DOHH2 (cell line): ENCODE measurements around the gene DELE1.
A peak's percentile ranks its signal among the peaks of the same experiment; 100 is the strongest.

Experiments used
- H3F3A ChIP-seq: fragments of 200-600 bp; sonication (generic), shearing (Covaris generic); 2 replicates; pipeline ENCODE4 v1.6.0; 2016; ENCODE audit warnings: antibody characterized with exemption, mild to moderate bottlenecking; ENCODE audit not compliant: control insufficient read depth, insufficient read depth
- H3K27ac ChIP-seq: fragments of 200-600 bp; sonication (generic); 2 replicates; pipeline ENCODE4 v1.5.1; 2014; ENCODE audit warnings: low read depth, mild to moderate bottlenecking, low read length, moderate library complexity
- H3K27me3 ChIP-seq: fragments of 200-600 bp; sonication (generic); 2 replicates; pipeline ENCODE4 v1.6.1; 2014; ENCODE audit warnings: mild to moderate bottlenecking, low read length, mixed read lengths; ENCODE audit not compliant: control insufficient read depth
- H3K36me3 ChIP-seq: fragments of 200-600 bp; sonication (generic); 2 replicates; pipeline ENCODE4 v1.6.1; 2014; ENCODE audit warnings: mild to moderate bottlenecking, low read length, moderate library complexity, mixed read lengths; ENCODE audit not compliant: control insufficient read depth
- H3K4me1 ChIP-seq: fragments of 200-600 bp; sonication (generic); 2 replicates; pipeline ENCODE4 v1.6.1; 2014; ENCODE audit warnings: mild to moderate bottlenecking, low read length, mixed read lengths; ENCODE audit not compliant: control insufficient read depth
- H3K4me2 ChIP-seq: fragments of 200-600 bp; sonication (generic); 2 replicates; pipeline ENCODE4 v1.6.0; 2014; ENCODE audit warnings: mild to moderate bottlenecking, low read length, moderate library complexity
- H3K4me3 ChIP-seq: fragments of 200-600 bp; sonication (generic); 2 replicates; pipeline ENCODE4 v1.5.1; 2014; ENCODE audit warnings: mild to moderate bottlenecking, low read length, mixed read lengths
- H3K79me2 ChIP-seq: fragments of 200-600 bp; sonication (generic); 2 replicates; pipeline ENCODE4 v1.6.1; 2014; ENCODE audit warnings: mild to moderate bottlenecking, low read length, mixed read lengths; ENCODE audit not compliant: control insufficient read depth
- H3K9me2 ChIP-seq: fragments of 200-600 bp; sonication (generic); replicated peaks from 2 replicates; pipeline ENCODE4 v1.6.1; 2014; ENCODE audit warnings: mild to moderate bottlenecking, low read length, mixed read lengths; ENCODE audit not compliant: control insufficient read depth
- H3K9me3 ChIP-seq: fragments of 200-600 bp; sonication (generic); 2 replicates; pipeline ENCODE4 v1.6.1; 2014; ENCODE audit warnings: antibody characterized with exemption, low read length, mixed read lengths; ENCODE audit not compliant: control insufficient read depth, insufficient read depth
- H4K20me1 ChIP-seq: fragments of 200-600 bp; sonication (generic); 2 replicates; pipeline ENCODE4 v1.6.0; 2014; ENCODE audit warnings: low read depth, mild to moderate bottlenecking, antibody characterized with exemption, low read length, moderate library complexity; ENCODE audit not compliant: control insufficient read depth, insufficient read depth
- EZH2phosphoT487 ChIP-seq: fragments of 200-600 bp; sonication (generic); IDR thresholded peaks from 2 replicates; pipeline ENCODE4 v1.6.1; 2017; ENCODE audit warnings: borderline replicate concordance, mild to moderate bottlenecking, antibody characterized with exemption, low read length, moderate library complexity, mixed read lengths
- TF ChIP-seq, protein P1 (sequence below): fragments of 200-600 bp; sonication (generic); IDR thresholded peaks from one replicate; pipeline ENCODE4 v1.5.1; 2014; ENCODE audit warnings: antibody characterized with exemption, mild to moderate bottlenecking, low read depth, low read length; ENCODE audit not compliant: poor library complexity, severe bottlenecking

The DELE1 gene

DNA sequence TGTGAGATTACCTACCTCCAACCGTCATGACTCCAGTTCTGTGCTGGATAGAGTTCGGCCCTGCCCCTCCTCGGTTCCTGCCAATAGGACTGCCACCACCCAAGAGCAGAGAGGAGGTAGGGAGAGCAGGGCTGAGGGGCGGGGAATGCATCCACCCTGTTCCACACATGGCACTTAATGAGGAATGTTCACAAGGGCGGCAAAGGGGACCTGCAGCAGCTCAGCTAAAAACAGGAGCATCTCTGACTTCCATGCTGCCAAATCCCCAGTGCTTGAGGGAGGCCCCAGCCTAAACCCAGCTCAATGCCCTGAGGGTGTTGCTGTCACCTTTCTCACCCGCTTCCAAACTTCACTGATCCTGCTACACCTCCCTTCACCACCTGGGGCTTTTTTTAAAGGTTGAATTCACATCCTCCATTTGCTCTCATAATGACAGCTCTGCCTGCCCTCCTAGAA lies 7.8 kb upstream of the DELE1 start:
- H3K4me2 ChIP-seq: peak overlapping the region; percentile 52
- H3K27me3 ChIP-seq: peaks cover 12% of the 10 kb centered on the region
- no peak for TF ChIP-seq EZH2phosphoT487
- TF ChIP-seq, protein P1, sequence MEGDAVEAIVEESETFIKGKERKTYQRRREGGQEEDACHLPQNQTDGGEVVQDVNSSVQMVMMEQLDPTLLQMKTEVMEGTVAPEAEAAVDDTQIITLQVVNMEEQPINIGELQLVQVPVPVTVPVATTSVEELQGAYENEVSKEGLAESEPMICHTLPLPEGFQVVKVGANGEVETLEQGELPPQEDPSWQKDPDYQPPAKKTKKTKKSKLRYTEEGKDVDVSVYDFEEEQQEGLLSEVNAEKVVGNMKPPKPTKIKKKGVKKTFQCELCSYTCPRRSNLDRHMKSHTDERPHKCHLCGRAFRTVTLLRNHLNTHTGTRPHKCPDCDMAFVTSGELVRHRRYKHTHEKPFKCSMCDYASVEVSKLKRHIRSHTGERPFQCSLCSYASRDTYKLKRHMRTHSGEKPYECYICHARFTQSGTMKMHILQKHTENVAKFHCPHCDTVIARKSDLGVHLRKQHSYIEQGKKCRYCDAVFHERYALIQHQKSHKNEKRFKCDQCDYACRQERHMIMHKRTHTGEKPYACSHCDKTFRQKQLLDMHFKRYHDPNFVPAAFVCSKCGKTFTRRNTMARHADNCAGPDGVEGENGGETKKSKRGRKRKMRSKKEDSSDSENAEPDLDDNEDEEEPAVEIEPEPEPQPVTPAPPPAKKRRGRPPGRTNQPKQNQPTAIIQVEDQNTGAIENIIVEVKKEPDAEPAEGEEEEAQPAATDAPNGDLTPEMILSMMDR: no peak
- no peak overlapping the region for H3K4me3 ChIP-seq
- no peaks in the 10 kb centered on the region for H3K9me2 ChIP-seq
- H3K36me3 ChIP-seq: no peaks in the 10 kb centered on the region
- no peaks in the 10 kb centered on the region for H3K9me3 ChIP-seq
- no peaks in the 10 kb centered on the region for H4K20me1 ChIP-seq
- H3K79me2 ChIP-seq: no peaks in the 10 kb centered on the region
- 0 out of 2 replicates have a peak, but pooled peaks cover 8% of the 10 kb centered on the region for H3F3A ChIP-seq
- no peak overlapping the region for H3K27ac ChIP-seq
- peaks cover 33% of the 10 kb centered on the region for H3K4me1 ChIP-seq

DNA sequence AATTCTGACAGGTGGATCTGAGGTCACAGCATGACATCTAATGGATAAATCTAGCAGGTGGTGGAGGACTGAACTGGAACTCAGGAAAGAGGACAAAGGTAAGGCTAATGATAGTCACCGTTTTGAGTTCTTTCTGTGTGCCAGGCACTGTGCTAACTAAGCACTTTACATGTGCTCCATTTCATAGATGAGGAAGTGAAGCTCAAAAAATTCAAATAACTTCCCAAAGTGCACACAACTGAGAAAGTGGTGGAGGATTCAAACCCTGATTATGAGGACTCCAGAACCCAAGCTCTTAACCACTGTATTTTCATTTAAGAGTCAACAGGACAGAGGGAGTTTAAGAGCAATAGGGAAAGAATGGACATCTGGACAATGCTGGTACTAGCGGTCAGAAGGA lies 7.1 kb upstream of the DELE1 start:
- TF ChIP-seq, protein P1: no peak
- TF ChIP-seq EZH2phosphoT487: no peak
- peaks cover 33% of the 10 kb centered on the region for H3K4me1 ChIP-seq
- H3K36me3 ChIP-seq: no peaks in the 10 kb centered on the region
- peak overlapping the region; percentile 52 for H3K4me2 ChIP-seq
- H4K20me1 ChIP-seq: no peaks in the 10 kb centered on the region
- 0 out of 2 replicates have a peak, but pooled peaks cover 8% of the 10 kb centered on the region for H3F3A ChIP-seq
- no peaks in the 10 kb centered on the region for H3K79me2 ChIP-seq
- H3K4me3 ChIP-seq: peak overlapping the region; percentile 2; the same call in 1 of the 2 replicates
- H3K9me3 ChIP-seq: no peaks in the 10 kb centered on the region
- H3K9me2 ChIP-seq: no peaks in the 10 kb centered on the region
- no peak overlapping the region for H3K27ac ChIP-seq
- peaks cover 12% of the 10 kb centered on the region for H3K27me3 ChIP-seq

- no peak overlapping the region for H3K27ac ChIP-seq
- H3K79me2 ChIP-seq: peaks cover 2% of the 10 kb centered on the region; the same call in 1 of the 2 replicates
- H3K4me2 ChIP-seq: no peak overlapping the region
- no peaks in the 10 kb centered on the region for H3K9me3 ChIP-seq
- H4K20me1 ChIP-seq: no peaks in the 10 kb centered on the region
- no peak overlapping the region for H3K4me3 ChIP-seq
- H3K9me2 ChIP-seq: no peaks in the 10 kb centered on the region
- peaks cover 12% of the 10 kb centered on the region; the same call in 1 of the 2 replicates for H3F3A ChIP-seq
- TF ChIP-seq EZH2phosphoT487: no peak
- TF ChIP-seq, protein P1: no peak
- H3K4me1 ChIP-seq: peaks cover 37% of the 10 kb centered on the region
- H3K27me3 ChIP-seq: peaks cover 12% of the 10 kb centered on the region
- no peaks in the 10 kb centered on the region for H3K36me3 ChIP-seq
Measured at GRCh38 chr5:141917760-141918159, 5.9 kb upstream of the DELE1 start.
